ENCODE data around the gene TTLL9. TPM values are rescaled to one million over a fixed set of nuclear protein-coding genes. Genes with fewer than 3 reads are reported as not detected.

Gene TTLL9
- total and polyA plus RNA-seq, 10 of the 15 experiments (the other 5 are each of a cell fraction or from before 2014, with no cell fraction given), result 0.03 to 0.77 (median 0.11) TPM; not detected in 2

GRCh38 chr20:31875671-31876070 is 5.2 kb downstream of the TTLL9 start:
- WGBS (ENCODE audit: insufficient coverage, insufficient replicate concordance, low lambda C conversion rate, missing lambda C conversion rate), result 2% methylated on average over 2 of the region's 2 CpGs
- in situ Hi-C loops (cut with MboI) (no loop called here), intact Hi-C loops (cut with micrococcal nuclease; ENCODE audit: unreplicated experiment) (no loop called here)
- no TSS peak for BruUV-seq (replicated peaks)
- H4K20me1 ChIP-seq (ENCODE audit: control insufficient read depth, insufficient read depth), result no peaks in the 10 kb centered on the region
- H3K27me3 ChIP-seq (replicated peaks in 1 of 2; ENCODE audit: control insufficient read depth in 2 of 2, insufficient read depth in 2 of 2, low read length in 1 of 2), result peaks cover 0 to 6% of the 10 kb centered on the region in 2 experiments; a peak in 2 of 4 replicates
- H3K4me2 ChIP-seq (ENCODE audit: control insufficient read depth, insufficient read depth), result no peak overlapping the region
- H3K4me3 ChIP-seq, result no peak overlapping the region
- no peak overlapping the region for H3K9ac ChIP-seq (ENCODE audit: control insufficient read depth, insufficient read depth, low read length)
- RAD21 ChIA-PET (ENCODE audit: unreplicated experiment), result no interaction called here
- H3K79me2 ChIP-seq (ENCODE audit: control insufficient read depth, insufficient read depth, low read length), result no peaks in the 10 kb centered on the region
- H3K4me1 ChIP-seq (ENCODE audit: control insufficient read depth, insufficient read depth, low read length), result peaks cover 8% of the 10 kb centered on the region
- H2AFZ ChIP-seq (ENCODE audit: control insufficient read depth, low read depth, low read length), result no peak overlapping the region
- no peak for FAIRE-seq
- no peak for DNase-seq (ENCODE audit: low read depth, low spot score)
- H3K36me3 ChIP-seq (ENCODE audit: control insufficient read depth in 2 of 2, insufficient read depth in 2 of 2, low read length in 1 of 2), result no peaks in the 10 kb centered on the region
- no peak overlapping the region for H3K27ac ChIP-seq (ENCODE audit: control insufficient read depth, insufficient read depth)
- POLR2A ChIA-PET, result no interaction called here
- CTCF ChIA-PET, result no interaction called here
- TF ChIP-seq, protein P1, sequence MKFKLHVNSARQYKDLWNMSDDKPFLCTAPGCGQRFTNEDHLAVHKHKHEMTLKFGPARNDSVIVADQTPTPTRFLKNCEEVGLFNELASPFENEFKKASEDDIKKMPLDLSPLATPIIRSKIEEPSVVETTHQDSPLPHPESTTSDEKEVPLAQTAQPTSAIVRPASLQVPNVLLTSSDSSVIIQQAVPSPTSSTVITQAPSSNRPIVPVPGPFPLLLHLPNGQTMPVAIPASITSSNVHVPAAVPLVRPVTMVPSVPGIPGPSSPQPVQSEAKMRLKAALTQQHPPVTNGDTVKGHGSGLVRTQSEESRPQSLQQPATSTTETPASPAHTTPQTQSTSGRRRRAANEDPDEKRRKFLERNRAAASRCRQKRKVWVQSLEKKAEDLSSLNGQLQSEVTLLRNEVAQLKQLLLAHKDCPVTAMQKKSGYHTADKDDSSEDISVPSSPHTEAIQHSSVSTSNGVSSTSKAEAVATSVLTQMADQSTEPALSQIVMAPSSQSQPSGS (IDR thresholded peaks at IDR 0.05; ENCODE audit: low read length), result no peak
- no peak for TF ChIP-seq CEBPZ (IDR thresholded peaks at IDR 0.05; ENCODE audit: low read depth, low read length)
- no peak for TF ChIP-seq GATAD2B (conservative IDR thresholded peaks at IDR 0.05; ENCODE audit: low read depth)
- TF ChIP-seq PKNOX1 (IDR thresholded peaks at IDR 0.05), result no peak
- TF ChIP-seq, protein P2, sequence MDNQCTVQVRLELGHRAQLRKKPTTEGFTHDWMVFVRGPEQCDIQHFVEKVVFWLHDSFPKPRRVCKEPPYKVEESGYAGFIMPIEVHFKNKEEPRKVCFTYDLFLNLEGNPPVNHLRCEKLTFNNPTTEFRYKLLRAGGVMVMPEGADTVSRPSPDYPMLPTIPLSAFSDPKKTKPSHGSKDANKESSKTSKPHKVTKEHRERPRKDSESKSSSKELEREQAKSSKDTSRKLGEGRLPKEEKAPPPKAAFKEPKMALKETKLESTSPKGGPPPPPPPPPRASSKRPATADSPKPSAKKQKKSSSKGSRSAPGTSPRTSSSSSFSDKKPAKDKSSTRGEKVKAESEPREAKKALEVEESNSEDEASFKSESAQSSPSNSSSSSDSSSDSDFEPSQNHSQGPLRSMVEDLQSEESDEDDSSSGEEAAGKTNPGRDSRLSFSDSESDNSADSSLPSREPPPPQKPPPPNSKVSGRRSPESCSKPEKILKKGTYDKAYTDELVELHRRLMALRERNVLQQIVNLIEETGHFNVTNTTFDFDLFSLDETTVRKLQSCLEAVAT (IDR thresholded peaks at IDR 0.05), result no peak
- TF ChIP-seq NBN (IDR thresholded peaks at IDR 0.05), result no peak
- TF ChIP-seq, protein P3, sequence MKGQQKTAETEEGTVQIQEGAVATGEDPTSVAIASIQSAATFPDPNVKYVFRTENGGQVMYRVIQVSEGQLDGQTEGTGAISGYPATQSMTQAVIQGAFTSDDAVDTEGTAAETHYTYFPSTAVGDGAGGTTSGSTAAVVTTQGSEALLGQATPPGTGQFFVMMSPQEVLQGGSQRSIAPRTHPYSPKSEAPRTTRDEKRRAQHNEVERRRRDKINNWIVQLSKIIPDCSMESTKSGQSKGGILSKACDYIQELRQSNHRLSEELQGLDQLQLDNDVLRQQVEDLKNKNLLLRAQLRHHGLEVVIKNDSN (IDR thresholded peaks at IDR 0.05; ENCODE audit: borderline replicate concordance, extremely low read length, insufficient read depth, low read depth, low read length), result no peak
- SMC1A ChIA-PET (ENCODE audit: uncharacterized antibody, unreplicated experiment), result no interaction called here
- no peaks in the 10 kb centered on the region; the same call in 2 of the 3 replicates for H3K9me3 ChIP-seq (replicated peaks; ENCODE audit: control insufficient read depth, insufficient read depth, low read length)
- ATAC-seq, result no peak
